K562 (cell line): Measurements from ENCODE around the gene DNAJC25. TPM values are rescaled to one million over a fixed set of nuclear protein-coding genes. Genes with fewer than 3 reads are reported as not detected.

Source experiments
- ADNP ChIP-seq: fragments of 200-800 bp; sonication (Bioruptor generic); IDR thresholded peaks from 2 replicates; pipeline ENCODE4 v1.6.1; 2016; ENCODE audit warnings: missing genetic modification characterization, missing compliant biosample characterization
- CTCF ChIP-seq, 3 experiments: IDR thresholded peaks in 2 of 3; conservative IDR thresholded peaks in 1 of 3; 2 replicates each; pipeline ENCODE4 v1.5.1; 2011 to 2012; ENCODE audit warnings: low read length in 3 of 3, mild to moderate bottlenecking in 3 of 3, control low read depth in 2 of 3, improper control_type of control experiment in 1 of 3, inconsistent platforms in 1 of 3, low read depth in 1 of 3, mixed read lengths in 1 of 3, moderate library complexity in 1 of 3; ENCODE audit not compliant: insufficient read depth in 2 of 3
- ETS1 ChIP-seq: conservative IDR thresholded peaks from 2 replicates; pipeline ENCODE4 v1.6.1; 2011; ENCODE audit warnings: low read depth, mild to moderate bottlenecking, low read length; ENCODE audit not compliant: control insufficient read depth
- FOXJ2 ChIP-seq: fragments of 200-800 bp; sonication (Bioruptor generic); IDR thresholded peaks from 2 replicates; pipeline ENCODE4 v1.6.1; 2016; ENCODE audit warnings: missing genetic modification characterization, missing compliant biosample characterization
- GABPA ChIP-seq: fragments of 200-800 bp; sonication (Bioruptor generic); conservative IDR thresholded peaks from 2 replicates; pipeline ENCODE4 v1.6.1; 2016; ENCODE audit warnings: low read depth, missing genetic modification characterization, missing compliant biosample characterization
- JUND ChIP-seq, 2 experiments: IDR thresholded peaks; 2 replicates in 1 of 2; 3 replicates in 1 of 2; pipeline ENCODE4 v1.6.1; 2011; ENCODE audit warnings: borderline replicate concordance in 2 of 2, low read depth in 2 of 2, low read length in 2 of 2, improper control_type of control experiment in 1 of 2, missing biosample characterization in 1 of 2, missing genetic modification characterization in 1 of 2, missing genetic modification reagents in 1 of 2
- LEF1 ChIP-seq: fragments of 450-650 bp; IDR thresholded peaks from 2 replicates; pipeline ENCODE4 v1.6.1; 2016; ENCODE audit warnings: mild to moderate bottlenecking
- PHF20 ChIP-seq: fragments of 450-650 bp; IDR thresholded peaks from 2 replicates; pipeline ENCODE4 v1.6.1; 2018; ENCODE audit not compliant: partially characterized antibody
- RHOXF2B ChIP-seq: fragments of 250-450 bp; sonication (Bioruptor Pico); conservative IDR thresholded peaks from 2 replicates; pipeline ENCODE4 v1.5.1; 2021
- SRSF9 ChIP-seq: fragments of 200-400 bp; formaldehyde crosslinking; IDR thresholded peaks from 2 replicates; pipeline ENCODE4 v1.6.1; 2017; ENCODE audit warnings: low read depth, low read length, borderline replicate concordance
- THRB ChIP-seq: fragments of 450-650 bp; formaldehyde crosslinking; conservative IDR thresholded peaks from 2 replicates; pipeline ENCODE4 v1.4.0; 2022; ENCODE audit warnings: mild to moderate bottlenecking, missing genetic modification characterization
- ZEB2 ChIP-seq: fragments of 450-650 bp; IDR thresholded peaks from 2 replicates; pipeline ENCODE4 v1.6.1; 2016
- ZNF224 ChIP-seq: sonication (generic); formaldehyde crosslinking; IDR thresholded peaks from 2 replicates; pipeline ENCODE4 v1.8.0; 2022; ENCODE audit warnings: mild to moderate bottlenecking, missing genetic modification reagents
- ZNF277 ChIP-seq: fragments of 250-450 bp; sonication (Bioruptor Pico); IDR thresholded peaks from 2 replicates; pipeline ENCODE4 v1.8.0; 2022; ENCODE audit warnings: inconsistent platforms, mild to moderate bottlenecking, moderate library complexity, borderline replicate concordance
- ZNF41 ChIP-seq: fragments of 250-450 bp; sonication (Bioruptor Pico); conservative IDR thresholded peaks from 2 replicates; pipeline ENCODE4 v1.4.0; 2020; ENCODE audit warnings: mild to moderate bottlenecking
- ZNF512 ChIP-seq: IDR thresholded peaks from 2 replicates; pipeline ENCODE4 v1.6.1; 2016; ENCODE audit warnings: missing genetic modification characterization, missing compliant biosample characterization
- polyA plus RNA-seq, 8 experiments: library from polyadenylated mRNA; depleted of rRNA in 4 of 8; stranded (reverse) in 5 of 8; unstranded in 3 of 8; fragments of >200 nt; fragmentation: Nextera tagmentation in 2 of 8; fragmentation: Illumina TruSeq in 1 of 8; extraction: Ambion mirVana in 2 of 8; extraction: Trizol in 1 of 8; gene quantifications; 2 replicates each; pipeline versions ENCODE4 v1.2.1 to v1.2.3, GENCODE V29; 2011 to 2014; ENCODE audit warnings: inconsistent platforms in 1 of 8, missing spikeins in 1 of 8
- total RNA-seq, 7 experiments: library from RNA; depleted of rRNA in 6 of 7; stranded (reverse); fragments of >200 nt in 6 of 7; fragmentation: Illumina TruSeq in 2 of 7; extraction: Trizol in 2 of 7; gene quantifications; 2 replicates each; pipeline versions ENCODE4 v1.2.1 to v1.2.3, GENCODE V29; 2011 to 2021; ENCODE audit warnings: low replicate concordance in 1 of 7

Gene DNAJC25
- total and polyA plus RNA-seq, 9 of the 15 experiments (the other 6 are each of a cell fraction or from before 2014, with no cell fraction given), result 3.7 to 11.2 (median 7.1) TPM

- TF ChIP-seq ADNP (tag) (no peak), ZNF224 (CRISPR knock-in tag) (no peak), ETS1 (no peak), CTCF (IDR thresholded peaks at IDR 0.05 in 2 of 3, conservative IDR thresholded peaks at IDR 0.05 in 1 of 3; ENCODE audit: insufficient read depth in 2 of 3, low read depth in 1 of 3, low read length in 3 of 3) (no peak), SRSF9 (no peak), ZNF41 (CRISPR knock-in tag) (no peak), ZNF512 (tag) (no peak), ZEB2 (no peak), FOXJ2 (tag) (0 out of 2 replicates have a peak, but pooled peaks have one; percentile 32), GABPA (tag) (no peak), THRB (CRISPR knock-in tag) (no peak), RHOXF2B (no peak), LEF1 (no peak), ZNF277 (CRISPR knock-in tag) (no peak), JUND (IDR thresholded peaks at IDR 0.05; ENCODE audit: borderline replicate concordance, low read depth, low read length) (peak; percentile 92), JUND (tag; IDR thresholded peaks at IDR 0.05; ENCODE audit: borderline replicate concordance, low read depth, low read length) (peak; percentile 94; the same call in 2 of the 3 replicates), PHF20 (no peak)
Observed at GRCh38 chr9:111601237-111602018, 29.7 kb upstream of the DNAJC25 start (continued).
